HFF-Myc (cell line): ENCODE data around the gene TTN.

Experiments
- DNase-seq: peaks from one replicate; pipeline ENCODE4 v3.0.0-alpha.2; 2011; ENCODE audit warnings: low read depth; ENCODE audit errors: extremely low read depth
- H3K4me3 ChIP-seq: replicated peaks from 2 replicates; pipeline ENCODE4 v1.5.1; 2011; ENCODE audit warnings: low read depth, mild to moderate bottlenecking, control low read depth, low read length
- CTCF ChIP-seq: IDR thresholded peaks from 2 replicates; pipeline ENCODE4 v1.5.1; 2012; ENCODE audit warnings: mild to moderate bottlenecking, low read depth, low read length, control low read depth; ENCODE audit errors: missing control alignments

Gene TTN

GRCh38 chr2:178632729-178633128, 174.5 kb downstream of the TTN start:
- no peak overlapping the region for H3K4me3 ChIP-seq
- DNase-seq = no peak
- no peak for TF ChIP-seq CTCF

- TF ChIP-seq CTCF = no peak
- DNase-seq = no peak
- no peak overlapping the region for H3K4me3 ChIP-seq
Observed at GRCh38 chr2:178630581-178630980, 176.6 kb downstream of the TTN start.

GRCh38 chr2:178629463-178629862, 177.8 kb downstream of the TTN start:
- H3K4me3 ChIP-seq = no peak overlapping the region
- no peak for TF ChIP-seq CTCF

GRCh38 chr2:178628605-178629004, 178.6 kb downstream of the TTN start:
- DNase-seq = no peak

More at GRCh38 chr2:178629463-178629862, 177.8 kb downstream of the TTN start:
- no peak for DNase-seq

GRCh38 chr2:178627401-178627800, 179.8 kb downstream of the TTN start:
- no peak for DNase-seq
- TF ChIP-seq CTCF = no peak
- H3K4me3 ChIP-seq = no peak overlapping the region

More at GRCh38 chr2:178628605-178629004, 178.6 kb downstream of the TTN start:
- H3K4me3 ChIP-seq = no peak overlapping the region
- no peak for TF ChIP-seq CTCF

- no peak for DNase-seq
- no peak for TF ChIP-seq CTCF
Observed at GRCh38 chr2:178615969-178616368, 191.3 kb downstream of the TTN start.

GRCh38 chr2:178602901-178603300, 204.3 kb downstream of the TTN start:
- no peak for DNase-seq
- no peak for TF ChIP-seq CTCF
- H3K4me3 ChIP-seq = no peak overlapping the region

More at GRCh38 chr2:178615969-178616368, 191.3 kb downstream of the TTN start:
- H3K4me3 ChIP-seq = no peak overlapping the region
